HG03175 (cell line): ENCODE data around the gene ADARB2.
"Not testable (repeated sequence)": the region's sequence is repeated elsewhere in the genome, so short reads cannot be mapped to it uniquely, and the experiment has no call there.

Experiments
- ATAC-seq: cut with Tn5 transposase; IDR thresholded peaks from one replicate; pipeline ENCODE4 v1.9.1; 2021; ENCODE audit warnings: mild to moderate bottlenecking, moderate library complexity; ENCODE audit not compliant: unreplicated experiment

ADARB2 gene

GRCh38 chr10:1552406-1552805 is 184.9 kb downstream of the ADARB2 start:
- no peak for ATAC-seq

- no peak for ATAC-seq
Measured at GRCh38 chr10:1551636-1552338, 185.5 kb downstream of the ADARB2 start.

GRCh38 chr10:1550616-1551015 is 186.7 kb downstream of the ADARB2 start:
- no peak for ATAC-seq

- no peak for ATAC-seq
Measured at GRCh38 chr10:1550291-1550595, 187.1 kb downstream of the ADARB2 start.

GRCh38 chr10:1549591-1550290 is 187.6 kb downstream of the ADARB2 start:
- no peak for ATAC-seq

GRCh38 chr10:1548596-1548995 is 188.7 kb downstream of the ADARB2 start:
- no peak for ATAC-seq

- no peak for ATAC-seq
Measured at GRCh38 chr10:1548146-1548545, 189.2 kb downstream of the ADARB2 start.

GRCh38 chr10:1546431-1547110 is 190.8 kb downstream of the ADARB2 start:
- no peak for ATAC-seq

GRCh38 chr10:1545524-1545923 is 191.8 kb downstream of the ADARB2 start:
- no peak for ATAC-seq

- no peak for ATAC-seq
Measured at GRCh38 chr10:1544929-1545328, 192.4 kb downstream of the ADARB2 start.

GRCh38 chr10:1544209-1544673 is 193.1 kb downstream of the ADARB2 start:
- ATAC-seq, result no peak

GRCh38 chr10:1543596-1543995 is 193.7 kb downstream of the ADARB2 start:
- ATAC-seq, result no peak

- no peak for ATAC-seq
Measured at GRCh38 chr10:1542941-1543340, 194.4 kb downstream of the ADARB2 start.

- no peak for ATAC-seq
Measured at GRCh38 chr10:1540144-1540543, 197.2 kb downstream of the ADARB2 start.

GRCh38 chr10:1539216-1539615 is 198.1 kb downstream of the ADARB2 start:
- no peak for ATAC-seq

GRCh38 chr10:1538531-1539061 is 198.7 kb downstream of the ADARB2 start:
- no peak for ATAC-seq

- ATAC-seq, result no peak
Measured at GRCh38 chr10:1538121-1538520, 199.2 kb downstream of the ADARB2 start.

GRCh38 chr10:1537449-1537848 is 199.9 kb downstream of the ADARB2 start:
- ATAC-seq, result not testable (repeated sequence)

- no peak for ATAC-seq
Measured at GRCh38 chr10:1536341-1536740, 201.0 kb downstream of the ADARB2 start.

GRCh38 chr10:1535301-1535965 is 201.9 kb downstream of the ADARB2 start:
- no peak for ATAC-seq

GRCh38 chr10:1534820-1535219 is 202.5 kb downstream of the ADARB2 start:
- no peak for ATAC-seq
